ENCODE results near the gene IL17B.

- TF ChIP-seq CTCF (IDR thresholded peaks at IDR 0.05; ENCODE audit: low read length) = no peak
- no peak for TF ChIP-seq EZH2 (optimal IDR thresholded peaks at IDR 0.05; ENCODE audit: low read depth, low read length)
These were observed 44.1 kb upstream of the IL17B start for GRCh38 chr5:149423049-149423793.
